ENCODE data around the gene ERCC6L.
A peak's percentile ranks its signal among the peaks of the same experiment; 100 is the strongest.

Gene ERCC6L, protein sequence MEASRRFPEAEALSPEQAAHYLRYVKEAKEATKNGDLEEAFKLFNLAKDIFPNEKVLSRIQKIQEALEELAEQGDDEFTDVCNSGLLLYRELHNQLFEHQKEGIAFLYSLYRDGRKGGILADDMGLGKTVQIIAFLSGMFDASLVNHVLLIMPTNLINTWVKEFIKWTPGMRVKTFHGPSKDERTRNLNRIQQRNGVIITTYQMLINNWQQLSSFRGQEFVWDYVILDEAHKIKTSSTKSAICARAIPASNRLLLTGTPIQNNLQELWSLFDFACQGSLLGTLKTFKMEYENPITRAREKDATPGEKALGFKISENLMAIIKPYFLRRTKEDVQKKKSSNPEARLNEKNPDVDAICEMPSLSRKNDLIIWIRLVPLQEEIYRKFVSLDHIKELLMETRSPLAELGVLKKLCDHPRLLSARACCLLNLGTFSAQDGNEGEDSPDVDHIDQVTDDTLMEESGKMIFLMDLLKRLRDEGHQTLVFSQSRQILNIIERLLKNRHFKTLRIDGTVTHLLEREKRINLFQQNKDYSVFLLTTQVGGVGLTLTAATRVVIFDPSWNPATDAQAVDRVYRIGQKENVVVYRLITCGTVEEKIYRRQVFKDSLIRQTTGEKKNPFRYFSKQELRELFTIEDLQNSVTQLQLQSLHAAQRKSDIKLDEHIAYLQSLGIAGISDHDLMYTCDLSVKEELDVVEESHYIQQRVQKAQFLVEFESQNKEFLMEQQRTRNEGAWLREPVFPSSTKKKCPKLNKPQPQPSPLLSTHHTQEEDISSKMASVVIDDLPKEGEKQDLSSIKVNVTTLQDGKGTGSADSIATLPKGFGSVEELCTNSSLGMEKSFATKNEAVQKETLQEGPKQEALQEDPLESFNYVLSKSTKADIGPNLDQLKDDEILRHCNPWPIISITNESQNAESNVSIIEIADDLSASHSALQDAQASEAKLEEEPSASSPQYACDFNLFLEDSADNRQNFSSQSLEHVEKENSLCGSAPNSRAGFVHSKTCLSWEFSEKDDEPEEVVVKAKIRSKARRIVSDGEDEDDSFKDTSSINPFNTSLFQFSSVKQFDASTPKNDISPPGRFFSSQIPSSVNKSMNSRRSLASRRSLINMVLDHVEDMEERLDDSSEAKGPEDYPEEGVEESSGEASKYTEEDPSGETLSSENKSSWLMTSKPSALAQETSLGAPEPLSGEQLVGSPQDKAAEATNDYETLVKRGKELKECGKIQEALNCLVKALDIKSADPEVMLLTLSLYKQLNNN

DNA sequence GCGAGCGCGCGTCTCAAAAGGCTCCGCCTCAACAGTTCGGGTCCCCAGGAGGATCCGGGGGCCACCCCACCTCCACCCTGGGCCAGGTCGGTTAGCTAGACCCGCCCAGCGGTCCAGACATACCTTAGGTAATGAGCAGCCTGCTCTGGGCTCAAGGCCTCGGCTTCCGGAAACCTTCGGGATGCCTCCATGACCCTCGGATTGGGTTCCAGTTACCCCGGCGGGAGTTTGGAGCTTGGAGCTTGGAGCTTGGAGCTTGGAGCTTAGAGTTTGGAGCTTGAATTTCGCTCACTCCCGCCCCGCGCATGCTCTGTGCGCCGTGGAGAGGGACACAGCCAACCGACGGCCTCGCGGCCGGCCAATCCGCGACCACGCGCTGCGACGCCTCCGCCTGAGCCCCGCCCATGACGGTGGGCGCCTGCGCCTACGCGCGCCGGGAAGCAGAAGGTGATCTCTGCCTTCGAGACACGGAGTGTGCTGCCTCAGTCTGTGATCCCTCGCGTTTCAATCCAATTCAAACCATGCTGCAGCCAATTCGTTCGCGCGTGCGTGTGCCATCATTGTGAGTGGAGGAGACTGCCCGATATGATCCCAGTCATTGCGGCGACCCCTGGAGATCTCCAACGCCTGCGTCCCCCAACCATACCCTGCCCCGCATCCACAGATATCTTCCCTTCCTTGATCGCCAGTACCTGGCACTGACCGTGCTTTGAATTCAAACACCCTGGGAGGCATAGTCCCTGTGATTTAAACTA lies at the start of gene ERCC6L:
Gene ERCC6L, minus strand, starts transcription at position 307 of the 755 bp plus-strand sequence. Its CDS starts 116 bp downstream, at position 191.
- peak; percentile 78 for DNase-seq

DNA sequence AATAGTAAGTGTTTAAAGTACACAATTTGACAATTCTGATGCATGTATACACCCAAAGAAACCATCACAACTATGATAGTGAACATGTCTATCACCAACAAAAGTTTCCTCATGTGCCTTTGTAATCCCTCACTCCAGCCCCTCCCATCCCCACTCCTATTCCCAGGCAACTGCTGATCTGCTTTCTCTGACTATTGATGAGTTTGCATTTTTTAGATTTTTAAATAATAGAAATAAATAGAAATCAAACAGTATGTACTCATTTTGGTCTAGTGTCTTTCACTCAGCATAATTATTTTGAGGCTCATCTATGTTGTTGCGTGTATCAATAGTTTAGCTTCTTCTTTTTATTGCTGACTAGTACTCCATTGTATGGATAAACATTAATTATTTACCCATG lies 43.5 kb upstream of the ERCC6L start:
- no peak for DNase-seq

DNA sequence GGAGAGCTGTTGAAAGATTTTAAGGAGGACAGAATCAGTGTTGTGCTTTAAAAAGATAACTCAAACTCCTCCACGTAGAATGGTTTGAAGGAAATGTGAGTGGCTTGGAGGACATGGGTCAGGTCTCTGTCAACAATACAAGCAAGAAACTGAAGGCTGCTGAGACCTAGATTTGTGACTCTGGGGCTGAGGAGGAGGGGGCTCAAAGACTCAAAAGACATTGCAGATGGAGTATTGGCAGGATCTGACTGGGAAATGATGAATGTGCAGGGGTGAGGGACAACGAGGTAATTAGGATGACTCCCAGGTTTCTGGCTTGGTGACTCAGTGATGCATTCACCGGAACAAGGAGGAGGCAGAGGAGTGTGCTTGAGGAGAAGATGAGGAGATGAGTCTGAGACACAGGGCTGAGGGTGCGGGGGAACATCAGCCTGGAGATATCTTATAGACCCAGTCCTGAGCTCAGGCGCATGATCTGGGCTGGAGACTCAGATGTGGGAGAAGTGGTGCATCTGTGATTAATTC lies 41.6 kb upstream of the ERCC6L start:
- DNase-seq, result no peak

DNA sequence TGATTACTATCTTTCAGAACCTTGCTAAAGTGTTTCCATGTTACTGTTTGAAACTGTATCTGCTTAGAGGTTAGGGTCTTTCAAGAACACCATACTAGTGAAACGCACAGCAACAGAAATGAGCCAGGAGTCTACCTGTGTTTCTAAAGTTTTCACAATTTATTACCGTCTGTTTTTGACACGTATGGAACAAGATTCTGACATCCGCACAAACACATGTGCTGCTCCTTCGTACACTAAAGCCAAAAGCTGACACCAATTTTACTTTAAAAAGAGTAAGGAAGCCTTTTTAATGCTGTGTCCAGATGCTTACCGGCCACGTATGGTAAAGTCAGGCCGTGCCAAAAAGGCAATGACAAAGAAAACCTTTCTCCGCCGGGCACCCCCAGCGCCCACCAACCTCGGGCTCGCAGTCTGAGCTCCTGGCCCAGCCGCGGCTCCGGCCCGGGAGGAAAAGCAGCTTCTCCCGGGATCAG lies 37.7 kb upstream of the ERCC6L start:
- DNase-seq, result no peak

DNA sequence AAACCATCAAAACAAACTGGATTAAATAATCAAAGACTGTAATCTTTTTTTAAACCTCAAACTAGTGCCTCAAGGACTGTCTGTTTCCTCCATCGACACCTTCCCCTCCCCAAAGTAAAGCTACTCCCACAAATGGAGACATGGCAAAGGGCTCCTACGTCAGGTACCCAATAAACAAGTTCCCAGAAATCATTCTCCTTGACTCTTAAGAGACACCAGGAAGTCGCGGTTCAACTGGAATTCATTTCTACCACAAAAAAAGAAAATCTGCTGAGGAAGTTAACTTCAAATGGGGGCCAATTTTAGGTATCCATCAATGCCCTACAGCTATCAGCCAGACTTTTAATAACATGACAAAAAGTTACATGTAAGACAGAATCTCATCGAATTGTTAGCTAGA lies 35.7 kb upstream of the ERCC6L start:
- no peak for DNase-seq

DNA sequence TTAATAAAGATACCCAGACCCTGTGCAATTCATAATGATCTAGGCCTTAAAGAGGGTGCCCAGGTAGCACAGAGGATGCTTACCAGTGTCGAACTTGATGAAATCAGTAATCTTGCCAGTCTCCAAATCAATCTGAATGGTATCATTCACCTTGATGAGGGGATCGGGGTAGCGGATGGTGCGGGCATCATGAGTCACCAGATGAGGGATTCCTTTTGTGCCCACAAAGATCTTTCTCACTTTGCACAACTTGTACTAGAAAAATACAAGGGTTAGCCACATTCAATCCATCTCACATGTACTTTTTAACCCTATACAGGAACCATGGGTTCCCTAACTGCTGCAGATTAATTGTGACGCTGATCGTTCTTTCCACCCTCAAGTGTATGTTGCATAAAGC lies 34.9 kb upstream of the ERCC6L start:
- no peak for DNase-seq

DNA sequence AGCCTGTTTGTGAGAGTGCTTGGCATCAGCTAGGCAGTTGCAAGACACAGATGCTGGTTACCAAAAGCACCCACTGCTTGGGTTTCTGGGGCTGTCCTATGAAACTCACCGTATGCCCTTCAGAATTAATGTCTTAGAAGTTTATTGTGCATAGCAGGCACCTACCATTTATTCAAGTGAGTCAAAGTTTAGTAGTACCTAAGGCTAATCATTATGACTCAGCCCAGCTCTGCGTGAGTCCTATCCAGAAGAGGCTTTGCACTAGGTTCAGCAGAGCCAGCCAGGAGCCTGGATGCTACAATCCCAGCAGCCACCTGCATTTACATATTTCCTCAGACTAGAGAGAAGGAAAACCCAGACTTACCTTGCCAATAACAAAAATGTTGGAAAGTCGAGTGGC lies 34.0 kb upstream of the ERCC6L start:
- no peak for DNase-seq

DNA sequence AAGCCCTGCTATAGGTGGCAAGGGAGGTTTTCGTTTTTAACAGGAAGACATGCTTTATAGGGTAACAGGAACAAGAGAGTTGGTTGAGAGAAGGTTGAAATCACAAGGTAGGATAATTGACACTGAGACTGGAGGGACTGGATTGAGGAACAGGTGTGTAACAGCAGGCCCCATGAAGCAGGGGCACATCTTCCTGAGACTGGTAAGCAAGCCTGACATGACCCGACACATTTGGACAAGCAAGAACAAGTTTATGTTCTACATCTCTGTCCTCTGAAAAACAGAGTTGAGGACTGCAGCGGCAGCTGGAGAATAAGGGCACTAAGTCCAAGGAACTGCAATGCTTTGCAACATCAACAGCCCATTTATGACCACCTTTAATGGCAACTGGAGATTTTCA lies 33.0 kb upstream of the ERCC6L start:
- peak; percentile 72 for DNase-seq

DNA sequence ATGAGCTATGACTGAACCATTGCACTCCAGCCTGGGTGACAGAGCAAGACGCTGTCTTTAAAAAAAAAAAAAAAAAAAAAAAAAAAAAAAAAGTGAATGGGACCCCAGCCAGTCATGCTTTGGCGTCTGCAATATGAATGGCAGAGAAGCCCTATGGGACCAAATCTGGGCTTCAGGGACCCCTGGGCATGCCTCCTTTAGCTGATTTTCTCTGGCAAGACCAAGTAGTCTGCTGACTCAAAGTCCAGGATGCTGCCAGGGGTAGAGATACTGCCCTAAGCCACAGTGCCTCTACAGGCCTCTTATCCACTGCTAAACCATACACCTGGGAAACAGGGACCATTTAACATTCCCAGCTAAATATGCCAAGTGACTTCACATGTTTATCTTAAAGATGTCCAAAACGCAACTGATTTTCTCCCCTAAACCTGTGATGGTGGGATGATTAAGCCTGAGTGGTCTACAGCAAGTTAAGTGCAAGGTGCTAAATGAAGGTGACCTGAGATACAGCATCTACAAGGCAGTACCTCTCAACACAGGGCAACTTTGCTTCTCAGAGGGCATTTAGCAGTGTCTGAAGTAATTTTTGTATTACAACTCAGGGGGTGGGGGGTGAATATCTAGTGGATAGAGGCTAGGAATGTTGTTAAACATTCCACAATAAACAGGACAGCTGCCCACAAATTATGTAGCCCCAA lies 32.4 kb upstream of the ERCC6L start:
- no peak for DNase-seq

DNA sequence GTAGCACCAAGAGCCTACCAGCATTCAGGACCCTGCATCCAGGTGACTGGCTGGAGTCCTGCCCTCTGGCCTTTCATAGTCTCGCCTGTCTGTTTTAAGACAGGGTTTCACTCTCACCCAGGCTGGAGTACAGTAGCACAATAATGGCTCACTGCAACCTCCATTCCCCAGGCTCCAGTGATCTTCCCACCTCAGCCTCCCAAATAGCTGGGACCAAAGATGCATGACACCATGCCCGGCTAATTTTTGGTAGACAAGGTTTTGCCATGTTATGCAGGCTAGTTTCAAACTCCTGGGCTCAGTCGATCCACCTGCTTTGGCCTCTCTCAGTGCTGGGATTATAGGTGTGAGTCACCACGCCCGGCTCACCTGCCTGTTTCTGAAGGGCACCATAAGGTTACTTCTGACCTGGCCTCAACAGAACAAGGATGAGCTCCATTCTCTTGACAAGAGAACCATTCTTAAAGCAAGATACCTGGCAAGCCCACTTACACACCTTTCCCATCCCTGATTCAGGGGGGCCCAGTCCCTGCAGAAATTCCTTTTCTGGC lies 31.6 kb upstream of the ERCC6L start:
- no peak for DNase-seq

DNA sequence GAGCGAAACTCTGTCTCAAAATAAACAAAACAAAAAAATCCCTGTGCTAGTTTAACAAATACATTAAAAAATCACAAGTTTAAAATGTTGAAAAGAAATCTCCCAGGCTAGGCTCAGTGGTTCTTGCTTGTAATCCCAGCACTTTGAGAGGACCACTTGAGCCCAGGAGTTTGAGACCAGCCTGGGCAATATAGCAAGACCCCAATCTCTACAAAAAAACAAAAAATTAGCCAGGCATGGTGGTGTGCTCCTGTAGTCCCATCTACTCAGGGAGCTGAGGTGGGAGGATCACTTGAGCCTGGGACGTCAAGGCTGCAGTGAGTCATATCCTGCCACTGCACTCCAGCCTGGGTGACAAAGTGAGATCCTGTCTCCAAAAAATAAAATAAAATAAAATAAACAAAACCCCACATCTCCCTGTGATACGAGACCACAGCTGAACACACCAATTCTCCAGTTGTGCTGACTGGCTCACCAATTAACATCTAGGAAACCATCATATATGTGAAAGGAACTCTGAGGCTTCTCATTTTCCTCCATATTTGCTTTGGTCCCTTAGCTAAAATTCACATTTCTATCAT lies 30.9 kb upstream of the ERCC6L start:
- no peak for DNase-seq

DNA sequence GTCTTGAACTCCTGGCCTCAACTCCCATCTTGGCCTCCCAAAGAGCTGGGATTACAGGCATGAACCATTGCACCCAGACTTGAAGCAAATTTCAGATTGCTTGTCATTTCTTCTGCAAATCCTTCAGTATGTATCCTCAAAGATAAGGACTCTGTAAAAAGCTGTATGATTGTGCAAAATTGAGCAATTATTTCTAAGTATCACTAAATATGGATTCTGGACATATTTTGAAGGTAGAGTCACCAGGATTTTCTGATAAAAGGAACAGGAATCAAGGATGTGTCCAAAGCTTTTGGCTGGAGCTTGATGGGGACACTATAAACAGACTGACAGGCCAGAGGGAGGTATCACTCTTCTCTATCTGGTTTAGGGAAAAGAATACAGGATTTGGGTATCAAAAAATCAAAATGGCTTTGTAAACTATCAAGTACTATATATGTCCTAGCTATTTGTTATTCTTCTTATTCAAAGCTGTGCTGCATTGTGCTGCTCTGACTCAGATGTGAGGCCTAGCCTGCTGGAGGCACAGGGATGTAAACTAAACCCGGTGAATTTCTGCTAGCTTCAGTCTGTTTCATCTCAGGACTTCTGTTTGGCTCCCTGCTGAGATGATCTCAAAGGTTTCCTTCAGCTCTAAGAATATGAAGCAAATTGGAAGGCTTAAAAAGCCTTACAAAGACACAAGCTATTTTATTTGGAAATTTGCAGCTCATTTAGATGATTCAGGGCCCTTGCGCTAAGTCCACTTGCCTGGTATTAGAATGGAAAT lies 30.0 kb upstream of the ERCC6L start:
- no peak for DNase-seq

DNA sequence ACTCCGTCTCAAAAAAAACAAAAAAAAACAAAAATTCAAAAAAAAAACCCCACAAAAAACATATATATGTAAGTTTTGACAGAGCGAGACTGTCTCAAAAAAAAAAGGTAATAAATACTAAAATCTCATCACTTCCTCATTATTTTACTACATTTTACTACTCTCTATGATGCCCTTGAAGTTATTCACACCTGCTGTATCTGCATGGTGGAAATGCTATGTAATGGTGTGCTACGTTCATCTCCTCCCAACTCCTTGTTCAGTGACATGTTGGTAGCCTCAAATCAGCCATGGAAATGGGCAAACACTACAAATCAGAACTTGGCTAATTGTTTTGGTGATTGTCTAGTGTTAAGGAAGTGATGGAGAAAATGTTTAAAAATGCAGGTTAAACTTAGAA lies 26.4 kb upstream of the ERCC6L start:
- no peak for DNase-seq

DNA sequence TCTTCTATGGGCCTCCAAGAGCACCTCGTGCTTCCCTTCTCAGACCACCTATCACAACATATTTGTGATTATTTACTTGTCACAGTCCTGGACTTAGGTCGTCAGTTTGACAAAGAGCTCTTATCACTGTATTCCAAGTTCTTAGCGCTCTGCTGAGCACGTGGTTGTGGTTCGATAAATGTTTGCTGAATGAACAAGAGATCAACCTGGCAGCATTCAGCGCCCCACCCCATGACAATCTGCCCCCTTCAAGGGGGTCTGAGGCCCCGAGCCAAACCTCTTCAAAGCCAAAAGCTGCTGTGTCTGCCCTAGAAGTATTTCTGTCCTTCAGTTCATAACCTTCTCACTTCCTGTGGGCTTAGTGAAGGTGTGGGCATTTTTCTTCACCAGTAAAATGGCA lies 23.2 kb upstream of the ERCC6L start:
- DNase-seq, result no peak

DNA sequence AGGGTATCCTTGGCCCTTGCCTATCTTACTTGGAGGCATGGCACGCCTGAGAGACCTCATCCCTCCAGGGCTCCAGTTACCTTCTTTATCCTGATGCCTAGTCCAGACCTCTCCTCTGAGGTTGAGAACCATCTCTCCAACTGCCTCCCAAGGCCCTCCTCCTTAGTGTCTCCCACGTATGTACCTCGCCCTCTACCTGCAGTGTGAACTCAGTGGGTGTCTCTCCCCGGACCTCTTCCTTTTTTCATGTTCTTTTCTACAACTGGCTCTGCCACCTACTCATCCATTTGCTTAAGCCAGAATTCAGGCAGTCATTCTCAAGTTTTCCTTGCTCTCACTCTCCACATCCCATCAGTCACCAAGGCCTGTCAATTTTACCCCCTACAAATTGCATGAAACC lies 21.6 kb upstream of the ERCC6L start:
- no peak for DNase-seq

DNA sequence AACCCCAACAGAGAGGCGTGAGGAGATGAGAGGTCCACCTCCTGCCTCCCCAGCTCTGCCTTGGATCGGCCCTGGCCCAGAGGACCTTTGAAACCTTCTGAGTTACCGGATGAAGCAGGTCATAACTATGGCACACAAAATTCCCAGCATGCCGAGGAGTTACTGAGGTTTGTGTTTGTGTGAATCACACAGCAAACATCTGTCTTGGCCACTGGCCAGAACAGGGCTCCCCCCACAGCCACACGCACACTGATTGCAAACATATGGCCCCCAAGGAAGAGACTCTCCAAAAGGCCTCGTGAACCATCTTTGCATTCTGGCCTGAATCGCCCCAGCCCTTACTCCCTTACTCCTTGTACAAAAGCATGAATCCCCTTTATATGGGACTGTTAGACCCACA lies 19.3 kb upstream of the ERCC6L start:
- DNase-seq, result peak; percentile 15

DNA sequence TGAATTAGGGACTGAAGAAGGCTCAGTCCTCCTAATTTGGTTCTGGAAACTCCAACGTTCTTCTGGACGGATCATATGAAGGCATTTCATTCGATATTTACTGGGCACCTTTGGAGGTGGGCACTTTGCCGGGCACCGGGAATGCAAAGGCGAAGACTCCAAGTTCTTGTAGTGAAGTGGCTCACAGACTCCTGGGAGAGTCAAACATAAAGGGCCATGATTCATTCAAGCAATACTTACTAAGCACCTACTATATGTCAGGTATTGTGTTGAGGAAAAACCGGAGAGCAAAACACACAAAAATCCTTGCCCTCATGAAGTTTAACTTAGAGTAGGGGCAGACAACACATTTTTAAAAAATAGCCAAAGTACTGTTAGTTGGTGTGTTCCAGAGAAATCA lies 17.0 kb upstream of the ERCC6L start:
- no peak for DNase-seq

DNA sequence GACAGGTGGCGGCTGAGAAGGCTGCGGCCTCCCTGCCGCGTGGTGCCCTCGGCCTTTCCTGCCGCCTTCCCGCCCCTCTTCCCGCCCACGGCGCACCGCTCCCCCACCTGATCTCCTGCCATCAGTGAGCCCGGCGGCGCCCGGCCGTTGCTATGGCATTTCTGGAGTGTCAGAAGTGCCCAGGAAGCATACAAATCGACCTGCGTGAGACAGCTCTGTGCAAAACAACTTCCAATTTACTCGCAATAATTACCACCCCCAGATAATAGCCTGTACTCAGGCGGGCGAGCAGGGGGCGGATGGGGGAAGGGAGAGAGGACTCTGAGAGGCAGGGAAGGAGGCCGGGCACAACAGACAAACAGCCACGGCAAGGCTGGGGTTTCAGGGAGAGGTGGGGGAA lies 16.6 kb upstream of the ERCC6L start:
- peak; percentile 8 for DNase-seq

DNA sequence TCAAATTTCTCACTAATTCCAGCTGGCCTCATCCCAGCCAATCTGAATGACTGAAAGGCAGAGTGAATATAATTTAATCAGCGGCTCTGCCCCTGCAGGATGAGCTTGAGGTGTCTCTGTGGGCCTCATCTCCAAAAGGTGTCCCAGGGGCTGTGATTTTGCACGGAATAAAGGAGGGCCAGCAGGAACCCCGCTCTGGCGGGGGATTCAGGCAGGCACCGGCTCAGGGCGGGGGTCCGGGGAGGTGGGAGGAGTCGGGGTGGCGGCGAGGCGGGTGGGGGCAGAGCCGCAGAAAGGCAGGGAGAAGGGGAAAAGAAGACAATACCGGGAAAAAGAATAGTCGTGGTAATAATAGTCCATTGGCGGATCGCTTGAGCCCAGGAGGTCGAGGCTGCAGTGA lies 16.0 kb upstream of the ERCC6L start:
- DNase-seq, result no peak

DNA sequence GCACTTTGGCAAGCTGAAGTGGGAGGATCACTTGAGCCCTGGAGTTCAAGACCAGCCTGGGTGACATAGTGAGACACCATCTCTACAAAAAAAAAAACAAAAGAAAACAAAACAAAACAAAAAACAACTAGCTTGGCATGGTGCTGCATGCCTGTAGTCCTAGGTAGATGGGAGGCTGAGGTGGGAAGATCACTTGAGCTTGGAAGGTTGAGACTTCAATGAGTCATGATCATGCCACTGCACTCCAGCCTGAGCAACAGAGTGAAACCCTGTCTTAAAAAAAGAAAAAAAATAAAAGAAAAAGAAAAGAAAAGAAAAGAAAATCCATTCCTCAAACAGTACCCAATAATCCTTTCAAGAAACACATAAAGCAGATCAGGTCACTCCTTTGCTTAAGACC lies 14.9 kb upstream of the ERCC6L start:
- no peak for DNase-seq
